ENCODE results near the gene TMEM116.

DNA sequence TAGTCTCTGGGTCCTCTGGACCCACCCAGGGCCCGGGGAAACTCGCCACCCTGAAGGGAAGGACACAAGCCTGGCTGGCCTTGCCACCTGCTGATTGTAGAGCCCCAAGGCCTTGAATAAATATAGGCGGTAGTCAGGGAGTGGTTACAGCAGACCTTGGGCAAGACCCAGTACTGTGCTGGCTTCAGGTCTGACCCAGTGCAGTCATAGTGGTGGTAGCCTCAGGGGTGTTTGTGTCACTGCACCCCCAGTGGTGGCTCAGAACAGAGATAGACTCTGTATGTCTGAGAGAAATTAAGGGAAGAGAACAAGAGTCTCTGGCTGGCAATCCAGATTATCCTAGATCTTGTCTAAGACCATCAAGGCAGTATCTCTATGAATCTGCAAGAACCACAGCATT is 107.5 kb downstream of the TMEM116 start:
- TF ChIP-seq, protein P1, sequence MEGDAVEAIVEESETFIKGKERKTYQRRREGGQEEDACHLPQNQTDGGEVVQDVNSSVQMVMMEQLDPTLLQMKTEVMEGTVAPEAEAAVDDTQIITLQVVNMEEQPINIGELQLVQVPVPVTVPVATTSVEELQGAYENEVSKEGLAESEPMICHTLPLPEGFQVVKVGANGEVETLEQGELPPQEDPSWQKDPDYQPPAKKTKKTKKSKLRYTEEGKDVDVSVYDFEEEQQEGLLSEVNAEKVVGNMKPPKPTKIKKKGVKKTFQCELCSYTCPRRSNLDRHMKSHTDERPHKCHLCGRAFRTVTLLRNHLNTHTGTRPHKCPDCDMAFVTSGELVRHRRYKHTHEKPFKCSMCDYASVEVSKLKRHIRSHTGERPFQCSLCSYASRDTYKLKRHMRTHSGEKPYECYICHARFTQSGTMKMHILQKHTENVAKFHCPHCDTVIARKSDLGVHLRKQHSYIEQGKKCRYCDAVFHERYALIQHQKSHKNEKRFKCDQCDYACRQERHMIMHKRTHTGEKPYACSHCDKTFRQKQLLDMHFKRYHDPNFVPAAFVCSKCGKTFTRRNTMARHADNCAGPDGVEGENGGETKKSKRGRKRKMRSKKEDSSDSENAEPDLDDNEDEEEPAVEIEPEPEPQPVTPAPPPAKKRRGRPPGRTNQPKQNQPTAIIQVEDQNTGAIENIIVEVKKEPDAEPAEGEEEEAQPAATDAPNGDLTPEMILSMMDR (conservative IDR thresholded peaks at IDR 0.05; ENCODE audit: low read depth, low read length) = no peak
- TF ChIP-seq EZH2phosphoT487 (IDR thresholded peaks at IDR 0.05; ENCODE audit: borderline replicate concordance, low read length) = no peak

All from PC-3 (cell line).